AG10803 (cell line): ENCODE data around the gene RAPH1.

Source experiments
- DNase-seq: peaks from one replicate; pipeline ENCODE4 v3.0.0; 2010; ENCODE audit warnings: low read depth
- H3K4me3 ChIP-seq: 2 replicates; pipeline ENCODE4 v1.5.1; 2011; ENCODE audit warnings: mild to moderate bottlenecking, low read length, control low read depth
- TF ChIP-seq, protein P1 (sequence below): conservative IDR thresholded peaks from 2 replicates; pipeline ENCODE4 v1.5.1; 2011; ENCODE audit warnings: mild to moderate bottlenecking, low read length, control low read depth, inconsistent platforms

The RAPH1 gene

GRCh38 chr2:203562268-203562667 is 27.2 kb upstream of the RAPH1 start:
- DNase-seq: no peak

DNA sequence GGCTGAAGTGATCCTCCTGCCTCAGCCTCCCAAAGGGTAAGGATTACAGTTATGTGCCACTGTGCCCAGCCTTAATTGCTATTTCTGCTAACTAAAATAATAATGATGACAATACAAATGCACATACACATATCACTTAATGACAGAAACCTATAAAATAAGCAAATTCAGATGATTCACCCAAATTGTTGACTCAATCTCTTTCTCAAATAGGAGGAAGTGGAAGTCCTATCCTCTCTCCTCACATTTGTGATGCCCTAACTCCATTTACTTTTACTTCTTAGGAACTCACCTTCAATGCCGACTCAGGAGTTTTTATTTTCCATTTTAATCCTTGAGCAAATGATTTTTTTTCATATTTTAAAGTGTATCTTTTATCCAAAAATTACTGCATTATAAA is 24.5 kb upstream of the RAPH1 start:
- no peak overlapping the region for H3K4me3 ChIP-seq
- no peak for DNase-seq
- TF ChIP-seq, protein P1, sequence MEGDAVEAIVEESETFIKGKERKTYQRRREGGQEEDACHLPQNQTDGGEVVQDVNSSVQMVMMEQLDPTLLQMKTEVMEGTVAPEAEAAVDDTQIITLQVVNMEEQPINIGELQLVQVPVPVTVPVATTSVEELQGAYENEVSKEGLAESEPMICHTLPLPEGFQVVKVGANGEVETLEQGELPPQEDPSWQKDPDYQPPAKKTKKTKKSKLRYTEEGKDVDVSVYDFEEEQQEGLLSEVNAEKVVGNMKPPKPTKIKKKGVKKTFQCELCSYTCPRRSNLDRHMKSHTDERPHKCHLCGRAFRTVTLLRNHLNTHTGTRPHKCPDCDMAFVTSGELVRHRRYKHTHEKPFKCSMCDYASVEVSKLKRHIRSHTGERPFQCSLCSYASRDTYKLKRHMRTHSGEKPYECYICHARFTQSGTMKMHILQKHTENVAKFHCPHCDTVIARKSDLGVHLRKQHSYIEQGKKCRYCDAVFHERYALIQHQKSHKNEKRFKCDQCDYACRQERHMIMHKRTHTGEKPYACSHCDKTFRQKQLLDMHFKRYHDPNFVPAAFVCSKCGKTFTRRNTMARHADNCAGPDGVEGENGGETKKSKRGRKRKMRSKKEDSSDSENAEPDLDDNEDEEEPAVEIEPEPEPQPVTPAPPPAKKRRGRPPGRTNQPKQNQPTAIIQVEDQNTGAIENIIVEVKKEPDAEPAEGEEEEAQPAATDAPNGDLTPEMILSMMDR: no peak

More at GRCh38 chr2:203562268-203562667, 27.2 kb upstream of the RAPH1 start:
- TF ChIP-seq, protein P1: no peak
- no peak overlapping the region for H3K4me3 ChIP-seq

- no peak overlapping the region for H3K4me3 ChIP-seq
- no peak for DNase-seq
- TF ChIP-seq, protein P1: no peak
These were observed 18.7 kb upstream of the RAPH1 start for GRCh38 chr2:203553784-203554183.

DNA sequence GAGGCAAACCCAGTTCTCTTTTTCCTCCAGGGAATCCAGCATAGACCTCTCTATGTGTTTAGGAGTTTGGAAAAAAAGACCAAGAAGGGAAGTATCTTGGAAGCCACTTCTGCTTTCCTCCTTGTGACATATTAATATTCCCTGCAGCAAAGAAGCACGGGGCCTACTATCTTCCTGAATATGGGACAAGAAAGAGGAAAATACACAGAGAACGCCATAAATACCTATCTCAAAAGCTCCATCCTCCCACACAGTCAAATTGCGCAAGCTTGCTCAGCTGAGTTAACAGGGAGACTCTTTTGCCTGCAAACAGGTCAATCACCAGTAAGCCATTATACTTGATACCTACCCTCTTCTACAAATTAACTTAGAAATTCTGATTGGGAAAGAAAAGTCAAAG is 16.7 kb upstream of the RAPH1 start:
- no peak overlapping the region for H3K4me3 ChIP-seq
- DNase-seq: peak; percentile 21
- TF ChIP-seq, protein P1: no peak

- TF ChIP-seq, protein P1: no peak
- DNase-seq: no peak
- no peak overlapping the region for H3K4me3 ChIP-seq
These were observed 15.2 kb upstream of the RAPH1 start for GRCh38 chr2:203550266-203550665.

DNA sequence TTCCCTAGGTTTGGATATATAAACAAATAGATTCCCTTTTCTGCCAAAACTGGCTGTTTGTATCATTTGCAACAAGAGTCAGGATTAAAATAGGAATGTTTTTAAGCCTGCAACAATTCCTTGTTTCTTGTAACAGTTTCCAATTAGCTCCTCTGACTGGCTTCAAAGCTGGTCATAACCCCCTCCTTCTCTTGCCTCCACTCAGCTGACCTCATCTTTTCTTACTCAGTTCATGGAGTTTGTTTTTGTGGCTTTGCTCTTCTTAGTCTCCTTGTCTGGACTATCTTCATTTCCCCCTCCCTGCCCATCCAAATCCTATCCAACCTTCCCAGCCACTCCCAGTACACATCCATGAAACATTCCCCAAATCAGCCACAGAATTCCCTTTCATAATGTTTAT is 14.3 kb upstream of the RAPH1 start:
- peak; percentile 49 for DNase-seq
- TF ChIP-seq, protein P1: no peak
- no peak overlapping the region for H3K4me3 ChIP-seq

- no peak overlapping the region for H3K4me3 ChIP-seq
- TF ChIP-seq, protein P1: no peak
- no peak for DNase-seq
These were observed 13.8 kb upstream of the RAPH1 start for GRCh38 chr2:203548887-203549286.
